Loucy (cell line): ENCODE data around the gene NADK2.

Source experiments
- EZH2phosphoT487 ChIP-seq: fragments of 200-600 bp; IDR thresholded peaks from 2 replicates; pipeline ENCODE4 v1.6.1; 2018; ENCODE audit warnings: antibody characterized with exemption, mild to moderate bottlenecking, moderate library complexity, borderline replicate concordance
- TF ChIP-seq, protein P1 (sequence below): fragments of 200-600 bp; sonication (generic); conservative IDR thresholded peaks from 2 replicates; pipeline ENCODE4 v1.5.1; 2014; ENCODE audit warnings: mild to moderate bottlenecking, antibody characterized with exemption, low read length

DNA sequence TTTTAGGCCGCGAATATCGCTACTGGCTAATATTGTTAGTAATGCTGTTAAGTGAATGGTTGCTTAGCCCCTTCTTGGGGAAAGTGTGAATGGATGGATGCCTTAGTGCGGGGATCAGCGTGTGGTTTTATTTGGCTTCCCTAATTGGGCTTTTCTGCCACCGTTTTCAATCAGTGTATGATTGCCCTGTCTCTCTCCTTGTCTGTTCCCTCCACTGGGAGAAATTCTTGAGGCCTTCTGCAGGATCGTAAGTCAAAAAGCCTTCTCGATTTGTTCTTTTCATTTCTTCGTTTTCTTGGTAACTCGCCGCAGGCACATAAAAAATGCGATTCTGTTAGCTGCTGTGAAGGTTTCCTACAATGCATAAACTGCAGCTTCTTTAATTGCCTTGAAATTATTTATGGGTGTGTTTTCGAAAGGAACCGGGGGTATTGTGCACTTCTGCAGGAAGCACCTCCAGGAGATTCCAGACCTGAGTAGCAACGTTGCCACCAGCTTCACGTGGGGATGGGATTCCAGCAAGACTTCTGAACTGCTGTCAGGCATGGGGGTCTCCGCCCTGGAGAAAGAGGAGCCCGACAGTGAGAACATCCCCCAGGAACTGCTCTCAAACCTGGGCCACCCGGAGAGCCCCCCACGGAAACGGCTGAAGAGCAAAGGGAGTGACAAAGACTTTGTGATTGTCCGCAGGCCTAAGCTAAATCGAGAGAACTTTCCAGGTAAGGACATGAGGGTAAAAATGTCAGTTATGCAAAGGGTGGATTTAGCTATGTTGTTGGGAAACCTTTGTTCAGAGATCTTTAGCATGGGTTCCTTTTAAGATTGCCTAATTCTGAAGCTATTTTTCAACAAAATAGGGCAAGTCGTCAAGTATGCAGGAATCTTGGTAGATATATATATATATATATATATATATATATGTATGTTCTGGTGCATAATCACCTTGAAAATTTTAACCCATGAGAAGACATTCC lies 89.1 kb downstream of the NADK2 start:
- TF ChIP-seq, protein P1, sequence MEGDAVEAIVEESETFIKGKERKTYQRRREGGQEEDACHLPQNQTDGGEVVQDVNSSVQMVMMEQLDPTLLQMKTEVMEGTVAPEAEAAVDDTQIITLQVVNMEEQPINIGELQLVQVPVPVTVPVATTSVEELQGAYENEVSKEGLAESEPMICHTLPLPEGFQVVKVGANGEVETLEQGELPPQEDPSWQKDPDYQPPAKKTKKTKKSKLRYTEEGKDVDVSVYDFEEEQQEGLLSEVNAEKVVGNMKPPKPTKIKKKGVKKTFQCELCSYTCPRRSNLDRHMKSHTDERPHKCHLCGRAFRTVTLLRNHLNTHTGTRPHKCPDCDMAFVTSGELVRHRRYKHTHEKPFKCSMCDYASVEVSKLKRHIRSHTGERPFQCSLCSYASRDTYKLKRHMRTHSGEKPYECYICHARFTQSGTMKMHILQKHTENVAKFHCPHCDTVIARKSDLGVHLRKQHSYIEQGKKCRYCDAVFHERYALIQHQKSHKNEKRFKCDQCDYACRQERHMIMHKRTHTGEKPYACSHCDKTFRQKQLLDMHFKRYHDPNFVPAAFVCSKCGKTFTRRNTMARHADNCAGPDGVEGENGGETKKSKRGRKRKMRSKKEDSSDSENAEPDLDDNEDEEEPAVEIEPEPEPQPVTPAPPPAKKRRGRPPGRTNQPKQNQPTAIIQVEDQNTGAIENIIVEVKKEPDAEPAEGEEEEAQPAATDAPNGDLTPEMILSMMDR, result no peak
- no peak for TF ChIP-seq EZH2phosphoT487
